CD4-positive, alpha-beta T cell treated with Interleukin-4 for 1 hour (primary cell): ENCODE data around the gene AAK1.
A peak's percentile ranks its signal among the peaks of the same experiment; 100 is the strongest.
"Not testable (repeated sequence)": the region's sequence is repeated elsewhere in the genome, so short reads cannot be mapped to it uniquely, and the experiment has no call there.

ENCODE experiments used
- DNase-seq, 2 donors: peaks; one replicate each; pipeline ENCODE4 v3.0.0-alpha.2; 2020 to 2022

The AAK1 gene

GRCh38 chr2:69624131-69624530, 19.4 kb downstream of the AAK1 start:
- no peak for DNase-seq

GRCh38 chr2:69623236-69623635, 20.3 kb downstream of the AAK1 start:
- DNase-seq = no peak

DNA sequence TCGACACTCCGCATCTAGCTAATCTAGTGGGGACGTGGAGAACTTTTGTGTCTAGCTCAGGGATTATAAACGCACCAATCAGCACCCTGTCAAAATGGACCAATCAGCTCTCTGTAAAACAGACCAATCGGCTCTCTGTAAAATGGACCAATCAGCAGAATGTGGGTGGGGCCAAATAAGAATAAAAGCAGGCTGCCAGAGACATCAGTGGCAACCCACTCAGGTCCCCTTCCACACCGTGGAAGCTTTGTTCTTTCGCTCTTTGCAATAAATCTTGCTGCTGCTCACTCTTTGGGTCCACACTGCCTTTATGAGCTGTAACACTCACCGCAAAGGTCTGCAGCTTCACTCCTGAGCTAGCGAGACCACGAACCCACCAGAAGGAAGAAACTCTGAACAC, 20.7 kb downstream of the AAK1 start:
- not testable (repeated sequence) for DNase-seq

- DNase-seq = not testable (repeated sequence)
These were observed 21.5 kb downstream of the AAK1 start for GRCh38 chr2:69622017-69622540.

GRCh38 chr2:69621440-69621839, 22.1 kb downstream of the AAK1 start:
- no peak for DNase-seq

DNA sequence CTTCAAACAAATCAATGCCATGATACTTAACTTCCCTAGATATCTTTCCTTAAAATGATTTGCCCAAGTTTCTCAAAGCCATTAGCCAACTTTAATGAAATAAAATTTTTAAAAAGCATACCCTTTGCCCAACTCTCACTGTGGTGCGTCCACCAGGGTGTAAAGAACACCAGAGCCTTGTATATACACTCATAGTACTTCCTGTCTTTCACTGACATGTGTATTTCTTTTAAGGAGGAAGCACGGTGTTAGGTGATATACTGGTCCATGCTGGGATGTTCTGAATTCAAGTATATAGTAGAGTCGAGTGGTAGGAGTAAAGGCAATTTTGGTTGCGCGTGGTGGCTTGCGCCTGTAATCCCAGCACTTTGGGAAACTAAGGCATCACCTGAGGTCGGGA, 22.7 kb downstream of the AAK1 start:
- DNase-seq = no peak

DNA sequence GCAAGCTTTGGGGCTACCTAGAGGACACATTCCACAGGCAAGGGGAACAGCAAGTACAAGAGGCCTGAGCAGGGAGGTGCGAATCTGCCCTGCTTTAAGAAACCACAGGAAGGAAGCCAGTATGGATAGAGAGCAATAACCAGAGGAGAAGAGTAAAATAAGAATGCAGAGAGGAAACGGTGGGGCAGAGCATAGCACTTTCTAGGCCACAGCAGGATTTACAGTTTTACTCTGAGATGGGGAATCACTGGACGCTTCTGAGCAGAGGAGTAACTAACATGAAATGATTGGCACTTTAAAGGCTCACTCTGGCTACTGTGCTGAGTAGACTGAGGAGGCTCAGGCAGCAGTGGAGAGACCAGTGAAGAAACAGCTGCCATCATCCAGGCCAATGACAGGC, 23.8 kb downstream of the AAK1 start:
- DNase-seq = no peak

DNA sequence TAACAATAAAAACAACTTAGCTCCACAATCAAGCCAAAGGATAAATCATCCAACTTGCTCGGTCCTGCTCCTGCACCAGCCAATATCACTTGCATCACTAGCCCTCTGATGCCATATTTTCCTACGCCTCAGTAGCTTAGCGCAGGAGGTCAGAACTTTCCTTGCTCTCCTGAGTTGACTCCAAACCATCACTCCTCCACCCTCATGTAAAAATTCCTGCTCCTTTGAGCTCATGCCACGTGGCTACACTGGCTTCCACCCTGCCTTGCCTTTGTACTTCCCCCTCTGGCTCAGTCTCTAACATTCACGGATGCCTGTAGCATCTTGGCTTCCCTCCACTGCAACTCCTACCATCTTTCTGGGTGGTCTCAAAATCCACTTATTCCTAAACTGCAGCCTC, 25.2 kb downstream of the AAK1 start:
- no peak for DNase-seq

DNA sequence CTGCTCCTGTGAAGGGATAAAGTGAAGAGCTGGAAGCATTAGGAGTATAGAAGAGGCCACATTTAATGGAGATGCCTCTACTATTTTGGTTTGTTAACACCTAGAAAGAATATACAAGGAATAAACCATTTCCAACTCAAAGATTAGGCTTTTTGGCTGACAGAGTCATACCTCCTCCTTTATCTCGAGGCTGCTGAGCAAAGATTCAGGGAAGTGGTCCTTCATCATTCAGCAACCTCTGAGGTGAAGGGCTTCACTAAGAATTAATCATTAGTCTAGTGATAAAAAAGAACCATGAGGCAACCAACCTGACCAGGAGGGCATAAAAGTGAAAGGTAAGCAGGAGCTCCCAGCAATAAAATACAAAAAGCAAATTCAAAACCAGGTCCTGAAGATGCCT, 25.8 kb downstream of the AAK1 start:
- DNase-seq = no peak

- DNase-seq = peak; percentile 25 to 42
These were observed 26.8 kb downstream of the AAK1 start for GRCh38 chr2:69616755-69617154.

DNA sequence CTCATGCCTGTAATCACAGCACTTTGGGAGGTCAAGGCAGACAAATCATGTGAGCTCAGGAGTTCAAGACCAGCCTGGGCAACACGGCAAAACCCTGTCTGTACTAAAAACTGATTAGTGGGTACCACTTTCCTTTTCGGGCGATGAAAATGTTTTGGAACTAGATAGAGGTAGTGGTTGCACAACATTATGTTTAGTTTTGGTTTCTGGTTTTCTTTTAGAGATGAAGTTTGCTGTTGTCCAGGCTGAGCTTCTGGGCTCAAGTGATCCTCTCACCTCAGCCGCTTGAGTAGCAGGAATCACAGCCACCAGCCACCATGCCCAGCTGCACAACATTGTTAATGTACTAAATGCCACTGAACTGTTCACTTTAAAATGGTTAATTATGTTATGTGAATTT, 27.6 kb downstream of the AAK1 start:
- DNase-seq = no peak

DNA sequence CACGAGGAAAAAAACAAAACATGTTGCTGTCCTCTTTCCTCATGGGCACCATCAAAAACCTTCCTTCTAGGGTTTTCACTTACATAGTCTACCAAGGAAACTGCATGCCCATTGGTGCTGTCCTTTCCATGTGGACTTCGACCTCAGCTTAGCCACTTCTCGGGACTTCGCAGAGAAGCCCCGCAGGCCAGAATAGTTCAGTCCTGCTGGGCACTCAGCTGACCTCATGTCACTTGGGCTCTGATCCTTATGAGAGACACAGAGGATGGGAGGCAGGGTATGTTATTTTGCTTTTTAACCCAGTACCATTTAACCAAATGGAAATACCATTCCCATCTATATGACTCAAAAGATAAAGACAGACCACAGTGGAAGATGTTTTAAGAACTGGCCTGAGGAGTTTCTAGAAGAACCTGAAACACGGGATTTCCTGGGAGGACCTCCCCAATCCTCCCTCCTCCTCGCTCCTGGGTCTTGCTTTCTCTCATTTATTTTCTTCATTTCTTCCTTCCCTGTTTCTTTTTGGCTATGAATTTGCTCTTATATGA, 28.4 kb downstream of the AAK1 start:
- no peak for DNase-seq

GRCh38 chr2:69612707-69613106, 30.8 kb downstream of the AAK1 start:
- DNase-seq = no peak

- no peak for DNase-seq
These were observed 31.3 kb downstream of the AAK1 start for GRCh38 chr2:69612200-69612599.

GRCh38 chr2:69608109-69608508, 35.4 kb downstream of the AAK1 start:
- no peak for DNase-seq

GRCh38 chr2:69606771-69607170, 36.8 kb downstream of the AAK1 start:
- DNase-seq = not testable (repeated sequence)

DNA sequence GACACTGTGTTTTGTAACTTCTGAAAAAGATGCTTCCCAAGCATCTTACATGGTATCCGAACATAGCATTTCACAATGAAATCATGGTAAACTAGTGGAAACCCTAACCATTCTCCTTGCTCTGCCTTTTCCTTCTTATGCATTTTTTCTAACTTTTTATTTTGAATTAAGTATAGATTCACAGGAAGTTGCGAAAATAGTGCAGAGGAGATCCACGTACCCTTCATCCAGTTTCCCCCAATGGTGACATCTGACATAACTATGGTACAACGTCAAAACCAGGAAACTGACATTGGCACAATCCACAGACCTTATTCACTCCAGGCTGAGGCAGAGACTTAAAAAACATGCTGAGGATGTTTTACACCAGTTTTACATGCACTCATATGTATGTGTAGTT, 38.3 kb downstream of the AAK1 start:
- DNase-seq = no peak

GRCh38 chr2:69604836-69605235, 38.7 kb downstream of the AAK1 start:
- no peak for DNase-seq

DNA sequence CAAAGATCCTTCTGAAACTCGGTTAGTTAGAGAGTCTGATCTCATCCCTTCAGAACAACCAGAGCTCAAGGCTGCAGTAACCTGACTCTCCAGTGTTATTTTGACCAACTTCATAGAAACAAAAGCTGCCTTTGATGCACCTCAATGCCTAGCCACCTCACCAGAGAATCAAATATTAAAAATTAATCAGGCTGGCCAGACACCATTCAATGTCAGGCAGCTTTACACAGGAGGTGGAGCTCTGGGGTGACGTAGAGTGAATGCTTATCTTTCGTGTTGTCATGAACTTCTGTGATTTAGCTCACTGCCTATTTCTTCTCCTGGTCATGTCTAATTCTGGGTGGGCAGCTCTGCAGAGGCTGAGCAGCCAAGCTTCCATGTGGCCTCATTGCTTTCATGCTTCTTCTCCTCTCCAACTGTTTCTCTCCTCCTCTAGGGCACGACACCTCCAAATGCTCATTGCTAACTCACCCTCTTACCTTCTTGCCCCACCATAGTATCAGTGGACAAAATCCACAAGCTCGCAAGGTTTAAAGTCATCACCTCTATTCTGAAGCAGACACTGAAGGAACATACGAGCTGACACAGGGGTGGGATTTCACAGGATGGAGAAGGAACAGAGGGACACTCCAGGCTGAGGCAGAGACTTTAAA, 39.4 kb downstream of the AAK1 start:
- no peak for DNase-seq

DNA sequence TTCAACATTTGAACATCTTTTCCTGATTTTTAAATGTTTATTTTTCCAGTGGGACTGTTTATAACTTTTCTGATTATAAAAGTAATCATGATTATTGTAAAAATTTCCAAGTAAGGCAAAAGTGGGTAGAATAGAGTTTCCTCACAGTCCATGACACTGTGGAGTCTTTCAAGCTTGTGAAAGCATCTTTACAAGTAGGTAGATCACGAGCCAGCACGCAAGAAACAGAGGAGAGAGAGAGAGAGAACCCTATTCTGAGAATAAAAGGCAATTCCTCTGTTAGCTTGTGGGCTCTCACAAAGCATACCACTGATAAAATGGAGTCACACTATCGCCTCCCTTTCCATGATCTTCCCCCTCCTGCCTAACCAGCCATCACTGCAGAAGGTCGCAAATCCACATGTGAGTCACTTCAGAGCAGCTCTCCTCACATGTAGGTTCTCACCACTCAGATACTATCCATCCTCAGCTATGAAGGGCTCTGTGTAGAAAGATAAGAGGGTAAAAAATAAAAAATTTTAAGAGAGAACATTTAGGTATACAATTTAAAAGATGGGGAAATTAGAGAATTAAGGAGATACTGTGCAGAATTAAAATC, 40.3 kb downstream of the AAK1 start:
- DNase-seq = no peak

DNA sequence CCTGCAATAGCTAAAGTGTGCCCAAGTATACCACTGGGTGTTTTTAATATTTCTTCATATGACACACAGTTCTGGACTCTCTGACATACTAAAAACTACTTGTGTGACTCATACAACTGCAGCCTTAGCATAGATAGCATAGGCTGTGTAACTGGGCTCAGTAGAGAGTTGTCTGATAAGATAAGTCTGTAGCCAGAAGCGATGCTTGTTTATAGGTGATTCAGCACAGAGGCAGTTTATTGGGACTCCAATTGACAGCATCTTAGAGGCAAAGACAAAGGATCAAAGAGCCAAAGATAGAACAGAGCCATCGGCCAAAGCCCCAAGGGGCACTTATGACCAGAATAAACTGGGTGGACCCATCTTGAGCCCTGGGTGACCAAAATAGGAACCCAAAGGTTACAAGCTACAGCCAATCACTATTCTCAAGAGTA, 42.3 kb downstream of the AAK1 start:
- DNase-seq = no peak

GRCh38 chr2:69600425-69600824, 43.1 kb downstream of the AAK1 start:
- DNase-seq = no peak

DNA sequence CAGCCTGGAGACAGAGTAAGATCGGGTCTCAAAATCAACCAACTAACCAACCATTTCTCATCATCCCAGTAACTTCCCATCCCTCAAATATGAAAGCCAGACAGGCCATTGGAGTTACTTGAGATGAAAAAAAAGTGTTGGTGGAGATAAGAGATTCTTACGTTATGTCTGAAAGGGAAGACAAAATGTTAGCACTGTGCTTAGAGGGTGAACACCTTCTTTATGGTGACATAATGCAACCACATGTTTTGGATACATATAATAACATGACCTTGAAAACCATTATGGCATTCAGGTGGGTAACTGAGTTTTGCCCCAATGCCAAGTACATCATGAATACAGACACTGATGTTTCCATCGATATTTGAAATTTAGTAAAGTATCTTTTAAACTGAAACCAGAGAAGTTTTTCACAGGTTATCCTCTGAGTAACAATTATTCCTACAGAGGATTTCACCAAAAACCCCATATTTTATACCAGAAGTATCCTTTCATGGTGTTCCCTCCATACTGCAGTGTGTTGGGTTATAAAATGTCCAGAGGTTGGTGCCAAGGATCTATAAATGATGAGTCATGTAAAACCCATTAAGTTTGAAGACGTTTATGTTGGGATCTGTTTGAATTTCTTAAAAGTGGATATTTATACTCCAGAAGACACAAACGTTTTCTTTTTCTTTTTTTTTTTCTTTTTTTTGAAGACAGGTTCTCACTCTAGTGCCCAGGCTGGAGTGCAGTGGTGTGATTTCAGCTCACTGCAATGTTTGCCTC, 45.5 kb downstream of the AAK1 start:
- DNase-seq = no peak

- DNase-seq = no peak
These were observed 46.4 kb downstream of the AAK1 start for GRCh38 chr2:69597105-69597504.
